ENCODE data around the gene SOX8. TPM values are rescaled to one million over a fixed set of nuclear protein-coding genes. Genes with fewer than 3 reads are reported as not detected.

The SOX8 gene
- polyA plus RNA-seq, 6 donors from 2014 or later = not detected

DNA sequence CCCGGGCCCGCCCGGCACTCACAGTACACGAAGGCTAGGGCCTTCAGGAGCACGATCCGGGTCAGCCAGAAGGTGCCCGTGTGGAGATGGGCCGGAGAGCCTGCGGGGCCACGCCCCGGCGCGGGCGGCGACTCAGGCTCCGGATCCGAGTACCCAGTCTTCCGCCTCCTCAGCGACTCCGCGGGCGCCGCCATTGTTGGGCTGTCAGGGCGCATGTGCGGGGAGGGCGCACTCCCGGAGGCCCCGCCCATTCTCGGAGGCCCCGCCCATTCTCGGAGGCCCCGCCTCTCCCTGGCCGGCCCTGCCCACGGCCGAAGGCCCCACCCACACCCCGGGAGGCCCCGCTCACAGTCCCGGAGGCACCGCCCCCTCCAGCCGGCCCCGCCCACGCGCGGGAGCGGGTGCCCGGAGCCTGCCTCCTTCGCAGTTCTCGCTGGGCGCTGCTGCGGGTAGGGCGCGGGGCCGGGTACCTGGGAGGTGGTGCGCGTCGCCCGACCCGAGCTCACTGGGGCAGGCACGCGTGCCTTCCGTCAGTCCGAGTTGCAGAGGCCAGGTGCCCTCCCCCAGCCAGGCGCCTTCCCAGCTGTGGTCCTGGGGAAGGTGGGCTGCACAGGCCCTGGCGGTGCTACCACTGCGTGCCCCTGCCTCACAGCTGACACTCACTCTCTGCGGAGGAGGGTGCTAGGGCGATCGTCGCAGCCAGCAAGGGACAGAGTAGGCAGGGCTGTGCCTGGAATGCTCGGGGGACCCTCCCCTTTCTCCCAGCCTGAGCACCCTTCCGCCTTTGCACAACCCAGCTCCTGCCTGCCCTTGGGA, 10.6 kb upstream of the SOX8 start, which contains the start of gene LMF1:
Gene LMF1 (minus strand): TSS at position 219 of the 816 bp plus-strand sequence. CDS start 4 bp downstream, at position 215.
- peak within 1 kb of the TSS; percentile 67 to 90 (median 82) for H3K4me3 Mint-ChIP-seq
- ATAC-seq (ENCODE audit: low read depth in 2 of 2) (peak; percentile 87 to 90), DNase-seq (peak; percentile 97)
- peaks cover under 1 to 9% (median 8%) of the 10 kb centered on the region in 3 donors for H3K4me1 Mint-ChIP-seq
- H3K27me3 Mint-ChIP-seq = no peaks in the 10 kb centered on the region
- peak within 1 kb of the TSS in 3 of 6 donors; percentile 66 to 87 (median 78) for H3K27ac Mint-ChIP-seq
- peaks cover 0 to 4% (median 0%) of the 10 kb centered on the region in 7 donors for H3K9me3 Mint-ChIP-seq
- H3K36me3 Mint-ChIP-seq = peaks cover 0 to 8% of the 10 kb centered on the region in 2 donors

DNA sequence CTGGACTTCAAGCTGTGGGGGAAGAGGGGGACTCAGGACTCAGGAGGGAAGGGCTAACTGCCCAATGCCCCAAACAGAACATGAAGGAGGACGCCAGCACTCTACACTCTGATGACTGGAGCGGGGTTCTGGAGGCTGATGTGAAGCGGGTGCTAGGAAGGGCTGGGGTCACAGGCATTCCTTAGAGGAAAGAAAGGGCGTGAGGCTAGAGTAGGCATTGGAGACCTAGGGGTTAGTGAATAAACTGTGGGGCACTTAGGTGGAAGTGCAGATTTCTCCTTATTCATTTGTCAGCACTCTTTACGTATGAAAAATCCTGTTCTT, 10.0 kb upstream of the SOX8 start:
- H3K36me3 Mint-ChIP-seq = peaks cover 0 to 2% of the 10 kb centered on the region in 2 donors
- peaks cover 0 to 9% (median 6%) of the 10 kb centered on the region in 3 donors for H3K4me1 Mint-ChIP-seq
- peaks cover 0 to 2% (median 0%) of the 10 kb centered on the region in 3 donors for H3K27me3 Mint-ChIP-seq
- no peak for ATAC-seq (ENCODE audit: low read depth in 2 of 2)
- H3K4me3 Mint-ChIP-seq = peak overlapping the region; percentile 57 to 86 (median 66)
- H3K27ac Mint-ChIP-seq = peak overlapping the region in 1 of 6 donors; percentile 87
- H3K9me3 Mint-ChIP-seq = peaks cover 0 to 4% (median 0%) of the 10 kb centered on the region in 7 donors
- DNase-seq = no peak

DNA sequence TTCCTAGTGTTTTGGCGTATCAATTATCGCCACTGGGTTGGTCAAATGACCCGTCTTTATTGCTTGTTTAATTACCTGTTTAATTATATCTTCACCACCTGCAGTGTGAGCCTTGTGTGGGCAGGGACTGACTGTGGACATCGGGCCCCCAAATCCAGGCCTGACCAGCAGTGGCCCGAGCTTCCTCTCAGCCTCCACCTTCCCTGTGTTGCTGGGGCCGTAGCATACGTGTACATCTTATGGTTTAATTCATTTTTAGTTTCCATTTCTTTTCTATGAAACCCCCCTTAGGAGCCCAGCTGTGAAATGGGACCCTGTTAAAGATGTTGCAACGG, 9.6 kb upstream of the SOX8 start:
- ATAC-seq (ENCODE audit: low read depth in 2 of 2) (no peak), DNase-seq (no peak)
- H3K9me3 Mint-ChIP-seq = peaks cover 0 to 4% (median 0%) of the 10 kb centered on the region in 7 donors
- peak overlapping the region in 1 of 6 donors; percentile 87 for H3K27ac Mint-ChIP-seq
- peaks cover 0 to 6% (median 0%) of the 10 kb centered on the region in 3 donors for H3K27me3 Mint-ChIP-seq
- peak overlapping the region in 6 of 8 donors; percentile 57 to 86 (median 74) for H3K4me3 Mint-ChIP-seq
- no peaks in the 10 kb centered on the region for H3K36me3 Mint-ChIP-seq
- peaks cover 0 to 9% (median 4%) of the 10 kb centered on the region in 3 donors for H3K4me1 Mint-ChIP-seq

- Mint-ChIP-seq H3K36me3 (no peaks in the 10 kb centered on the region), H3K27me3 (peaks cover 0 to 8% (median 2%) of the 10 kb centered on the region in 3 donors), H3K9me3 (peaks cover 0 to 4% (median 0%) of the 10 kb centered on the region in 7 donors), H3K4me1 (peaks cover 0 to 9% (median 4%) of the 10 kb centered on the region in 3 donors), H3K4me3 (peak overlapping the region in 3 of 8 donors; percentile 67 to 86 (median 81)), H3K27ac (no peak overlapping the region)
- DNase-seq = no peak
- ATAC-seq (ENCODE audit: low read depth in 2 of 2) = no peak
Observed at GRCh38 chr16:972316-973002, 9.1 kb upstream of the SOX8 start.

DNA sequence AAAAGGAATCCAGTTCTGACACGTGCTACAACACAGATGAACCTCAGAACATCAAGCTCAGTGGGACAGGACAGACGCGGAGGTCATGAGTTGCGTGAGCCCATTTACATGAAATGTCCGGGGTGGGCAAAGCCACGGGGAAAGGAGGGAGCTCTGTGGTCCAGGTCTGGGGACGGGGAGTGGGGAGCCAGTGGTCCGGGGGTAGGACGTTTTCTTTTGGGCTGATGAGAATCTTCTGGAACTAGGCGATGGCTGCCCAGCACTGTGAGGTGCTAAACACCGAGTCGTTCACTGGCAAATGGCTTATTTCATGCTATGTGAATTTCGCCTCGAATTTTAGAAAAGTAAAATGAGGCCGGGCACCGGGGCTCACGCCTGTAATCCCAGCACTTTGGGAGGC, 8.2 kb upstream of the SOX8 start:
- H3K9me3 Mint-ChIP-seq = peaks cover 0 to 4% (median 0%) of the 10 kb centered on the region in 7 donors
- ATAC-seq (ENCODE audit: low read depth in 2 of 2) (no peak), DNase-seq (no peak)
- no peak overlapping the region for H3K27ac Mint-ChIP-seq
- H3K4me1 Mint-ChIP-seq = peaks cover 4 to 7% (median 5%) of the 10 kb centered on the region in 3 donors
- H3K27me3 Mint-ChIP-seq = peaks cover 8 to 17% (median 11%) of the 10 kb centered on the region in 3 donors
- no peak overlapping the region for H3K4me3 Mint-ChIP-seq
- no peaks in the 10 kb centered on the region for H3K36me3 Mint-ChIP-seq

DNA sequence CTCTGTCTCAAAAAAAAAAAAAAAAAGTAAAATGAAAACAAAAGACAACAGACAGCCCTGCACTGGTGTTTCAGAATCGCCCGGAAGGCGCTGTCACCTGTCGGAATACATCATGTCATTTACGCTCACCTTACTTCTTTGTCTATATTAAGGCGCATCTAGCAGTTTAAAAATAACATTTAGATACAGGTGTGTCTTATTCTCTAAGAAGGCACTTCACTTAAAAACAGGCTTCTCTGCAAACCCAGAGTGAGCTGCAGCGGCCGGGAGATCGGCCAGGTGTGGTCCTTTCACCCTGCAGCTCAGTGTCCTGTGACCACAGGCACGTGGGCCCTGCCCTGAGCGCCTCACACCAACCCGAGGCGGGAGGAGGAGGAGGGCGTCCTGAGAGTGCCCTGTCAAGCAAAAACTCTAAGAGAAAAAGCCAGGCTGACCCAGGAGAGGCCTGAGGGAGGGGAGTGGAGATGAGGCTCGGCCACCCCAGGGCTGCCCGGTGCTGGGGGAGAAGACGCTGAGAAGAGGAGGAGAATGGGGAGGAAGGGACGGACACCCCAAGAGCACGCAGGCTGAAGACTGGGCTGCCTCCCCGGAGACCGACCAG, 7.5 kb upstream of the SOX8 start:
- no peaks in the 10 kb centered on the region for H3K36me3 Mint-ChIP-seq
- DNase-seq = no peak
- H3K9me3 Mint-ChIP-seq = peaks cover 0 to 4% (median 0%) of the 10 kb centered on the region in 7 donors
- H3K4me1 Mint-ChIP-seq = peaks cover 0 to 5% (median 3%) of the 10 kb centered on the region in 3 donors
- ATAC-seq (ENCODE audit: low read depth in 2 of 2) = no peak
- H3K27ac Mint-ChIP-seq = no peak overlapping the region
- no peak overlapping the region for H3K4me3 Mint-ChIP-seq
- H3K27me3 Mint-ChIP-seq = peaks cover 10 to 23% (median 18%) of the 10 kb centered on the region in 3 donors

DNA sequence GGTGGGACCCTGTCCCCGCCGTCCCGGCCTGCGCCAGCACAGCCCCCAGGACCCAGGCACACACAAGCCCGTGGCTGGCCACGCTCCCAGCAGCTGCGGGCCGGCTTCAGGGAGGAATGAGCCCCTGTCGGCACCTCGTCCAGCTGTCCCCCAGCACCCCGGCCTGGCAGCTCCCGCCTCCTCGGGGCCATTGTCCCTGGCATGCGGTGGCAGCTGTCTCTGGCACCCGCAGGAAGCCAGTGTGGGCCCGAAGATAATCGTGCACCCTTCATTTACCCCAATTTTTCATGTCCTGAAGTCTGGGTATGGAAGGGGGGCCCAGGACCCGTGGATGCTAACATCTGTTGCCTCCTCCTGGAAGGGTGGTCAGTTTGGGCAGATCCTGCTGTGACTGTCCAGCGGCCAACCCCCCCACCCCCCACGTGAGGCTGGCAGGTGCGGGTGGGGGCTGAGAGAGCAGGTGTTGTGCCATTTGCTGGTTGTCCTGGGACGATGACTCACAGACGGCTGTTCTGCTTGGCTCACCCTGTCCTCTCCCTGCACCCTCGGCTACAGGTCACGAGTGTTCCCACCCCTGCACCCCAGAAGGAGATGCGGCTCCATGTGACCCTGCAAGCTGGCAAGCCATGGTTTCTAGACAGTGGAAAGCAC, 6.8 kb upstream of the SOX8 start:
- DNase-seq (no peak), ATAC-seq (ENCODE audit: low read depth in 2 of 2) (no peak)
- Mint-ChIP-seq H3K36me3 (no peaks in the 10 kb centered on the region), H3K9me3 (peaks cover 0 to 4% (median 0%) of the 10 kb centered on the region in 7 donors), H3K4me3 (no peak overlapping the region), H3K4me1 (peaks cover 0 to 7% (median 3%) of the 10 kb centered on the region in 3 donors), H3K27me3 (peaks cover 10 to 29% (median 24%) of the 10 kb centered on the region in 3 donors), H3K27ac (peak overlapping the region in 1 of 6 donors; percentile 72)

- no peak for DNase-seq
- H3K36me3 Mint-ChIP-seq = no peaks in the 10 kb centered on the region
- peak overlapping the region in 1 of 6 donors; percentile 72 for H3K27ac Mint-ChIP-seq
- peaks cover 0 to 9% (median 3%) of the 10 kb centered on the region in 3 donors for H3K4me1 Mint-ChIP-seq
- peaks cover 0 to 4% (median 0%) of the 10 kb centered on the region in 7 donors for H3K9me3 Mint-ChIP-seq
- no peak for ATAC-seq (ENCODE audit: low read depth in 2 of 2)
- H3K4me3 Mint-ChIP-seq = no peak overlapping the region
- H3K27me3 Mint-ChIP-seq = peaks cover 10 to 32% (median 24%) of the 10 kb centered on the region in 3 donors
Observed at GRCh38 chr16:975291-975690, 6.3 kb upstream of the SOX8 start.

DNA sequence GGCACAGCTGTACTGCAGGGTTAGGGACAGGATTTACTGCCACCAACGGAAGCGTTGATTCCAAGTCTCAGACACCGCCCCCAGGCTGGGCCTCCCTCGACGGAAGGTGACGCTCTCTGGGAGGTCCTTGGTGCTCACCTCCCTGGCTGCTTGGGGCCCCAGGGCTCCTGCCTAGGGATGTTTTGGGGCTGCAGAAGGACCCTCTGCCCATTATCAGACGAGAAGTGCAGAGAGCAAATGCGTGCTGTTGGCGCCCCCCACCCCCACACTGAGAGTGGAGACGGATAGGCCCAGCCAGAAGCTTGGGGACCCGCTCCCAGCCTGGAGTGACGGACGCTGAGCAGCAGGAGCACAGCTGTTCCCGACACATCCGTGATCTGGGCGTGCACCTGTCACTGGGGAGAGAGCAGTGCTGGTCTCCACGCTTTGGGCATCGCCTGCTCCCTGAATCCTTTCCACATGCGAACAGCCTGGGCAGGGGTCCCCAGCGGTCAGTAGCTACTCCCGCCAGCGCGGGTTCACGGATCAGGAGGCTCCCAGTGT, 5.1 kb upstream of the SOX8 start:
- no peak overlapping the region for H3K4me3 Mint-ChIP-seq
- peaks cover 0 to 3% (median 0%) of the 10 kb centered on the region in 7 donors for H3K9me3 Mint-ChIP-seq
- peaks cover 3 to 12% (median 4%) of the 10 kb centered on the region in 3 donors for H3K4me1 Mint-ChIP-seq
- H3K36me3 Mint-ChIP-seq = no peaks in the 10 kb centered on the region
- H3K27ac Mint-ChIP-seq = no peak overlapping the region
- no peak for ATAC-seq (ENCODE audit: low read depth in 2 of 2)
- peaks cover 10 to 37% (median 24%) of the 10 kb centered on the region in 3 donors for H3K27me3 Mint-ChIP-seq
- DNase-seq = no peak

GRCh38 chr16:977081-977701, 4.4 kb upstream of the SOX8 start:
- Mint-ChIP-seq H3K36me3 (no peaks in the 10 kb centered on the region), H3K27ac (no peak overlapping the region), H3K9me3 (no peaks in the 10 kb centered on the region), H3K4me1 (peaks cover 0 to 12% (median 4%) of the 10 kb centered on the region in 3 donors), H3K27me3 (peaks cover 10 to 37% (median 24%) of the 10 kb centered on the region in 3 donors), H3K4me3 (no peak overlapping the region)
- no peak for DNase-seq
- ATAC-seq (ENCODE audit: low read depth in 2 of 2) = no peak

DNA sequence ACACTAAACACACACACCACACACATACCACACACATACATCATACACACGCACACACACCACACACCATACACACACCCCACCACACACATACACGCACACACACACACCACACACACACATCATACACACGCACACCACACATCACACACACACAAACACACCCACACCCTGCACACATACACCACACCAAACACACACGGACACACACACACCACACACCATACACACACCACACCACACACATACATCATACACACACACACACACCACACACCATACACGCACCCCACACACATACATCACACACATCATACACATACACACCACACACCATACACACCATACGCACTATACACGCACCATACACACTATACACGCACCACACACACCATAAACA, 3.7 kb upstream of the SOX8 start:
- Mint-ChIP-seq H3K27ac (no peak overlapping the region), H3K4me3 (peak overlapping the region in 1 of 8 donors; percentile 28), H3K9me3 (no peaks in the 10 kb centered on the region), H3K4me1 (peaks cover 0 to 12% (median 4%) of the 10 kb centered on the region in 3 donors), H3K27me3 (peaks cover 13 to 42% (median 24%) of the 10 kb centered on the region in 3 donors), H3K36me3 (no peaks in the 10 kb centered on the region)
- no peak for ATAC-seq (ENCODE audit: low read depth in 2 of 2)
- DNase-seq = no peak

DNA sequence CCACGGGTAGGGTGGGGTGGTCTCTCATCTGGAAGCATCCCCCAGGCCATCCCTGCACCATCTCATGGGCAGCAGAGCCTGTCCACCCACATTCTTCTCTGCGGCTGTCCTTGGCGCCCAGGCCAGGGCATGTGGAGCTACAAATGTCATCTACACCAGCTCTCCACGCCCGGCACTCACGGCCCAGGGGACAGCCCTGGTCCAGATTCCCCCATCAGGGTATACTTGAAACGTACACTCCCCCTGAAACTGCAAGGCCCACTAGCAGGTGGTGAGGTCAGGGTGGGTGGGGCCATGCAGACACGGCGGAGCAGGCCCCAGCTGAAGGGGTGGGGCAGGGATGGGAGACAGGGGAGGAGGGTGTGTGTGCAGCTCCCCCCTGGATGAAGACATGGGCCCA, 3.2 kb upstream of the SOX8 start:
- H3K4me3 Mint-ChIP-seq = peak overlapping the region in 2 of 8 donors; percentile 15 to 28
- peaks cover 0 to 12% (median 4%) of the 10 kb centered on the region in 3 donors for H3K4me1 Mint-ChIP-seq
- H3K9me3 Mint-ChIP-seq = no peaks in the 10 kb centered on the region
- ATAC-seq (ENCODE audit: low read depth in 2 of 2) (no peak), DNase-seq (no peak)
- peaks cover 14 to 47% (median 24%) of the 10 kb centered on the region in 3 donors for H3K27me3 Mint-ChIP-seq
- H3K36me3 Mint-ChIP-seq = no peaks in the 10 kb centered on the region
- peak overlapping the region in 1 of 6 donors; percentile 17 for H3K27ac Mint-ChIP-seq

Data from naive B cell (primary cell).